WERI-Rb-1 (cell line): ENCODE measurements around the gene MBD5.

Experiments used
- DNase-seq: peaks from one replicate; pipeline ENCODE4 v3.0.0-alpha.2; 2020
- H3K27ac ChIP-seq: fragments of 250-450 bp; sonication (Bioruptor Pico); 2 replicates; pipeline ENCODE4 v1.5.1; 2020; ENCODE audit warnings: mild to moderate bottlenecking, moderate library complexity
- H3K27me3 ChIP-seq: fragments of 250-450 bp; sonication (Bioruptor Pico); 2 replicates; pipeline ENCODE4 v1.5.1; 2021; ENCODE audit warnings: mild to moderate bottlenecking, low read depth, moderate library complexity; ENCODE audit not compliant: insufficient read depth, severe bottlenecking
- H3K36me3 ChIP-seq: fragments of 250-450 bp; sonication (Bioruptor Pico); 2 replicates; pipeline ENCODE4 v1.5.1; 2020; ENCODE audit warnings: mild to moderate bottlenecking, moderate library complexity
- H3K4me3 ChIP-seq: 2 replicates; pipeline ENCODE4 v1.5.1; 2011; ENCODE audit warnings: low read depth, mild to moderate bottlenecking, control low read depth, low read length
- H3K9me3 ChIP-seq: fragments of 250-450 bp; sonication (Bioruptor Pico); 2 replicates; pipeline ENCODE4 v1.5.1; 2021; ENCODE audit warnings: mild to moderate bottlenecking, moderate library complexity; ENCODE audit not compliant: severe bottlenecking
- CTCF ChIP-seq: IDR thresholded peaks from 2 replicates; pipeline ENCODE4 v1.5.1; 2011; ENCODE audit warnings: low read depth, mild to moderate bottlenecking, control low read depth, inconsistent platforms, low read length

The MBD5 gene

GRCh38 chr2:148512501-148512900 is 491.6 kb downstream of the MBD5 start:
- DNase-seq = no peak
- H3K9me3 ChIP-seq = no peaks in the 10 kb centered on the region
- H3K4me3 ChIP-seq = no peak overlapping the region
- H3K27ac ChIP-seq = no peak overlapping the region
- no peaks in the 10 kb centered on the region for H3K27me3 ChIP-seq
- no peak for TF ChIP-seq CTCF
- H3K36me3 ChIP-seq = no peaks in the 10 kb centered on the region

- no peaks in the 10 kb centered on the region for H3K36me3 ChIP-seq
- H3K4me3 ChIP-seq = no peak overlapping the region
- TF ChIP-seq CTCF = no peak
- H3K27me3 ChIP-seq = no peaks in the 10 kb centered on the region
- H3K27ac ChIP-seq = no peak overlapping the region
- no peak for DNase-seq
- H3K9me3 ChIP-seq = no peaks in the 10 kb centered on the region
These were observed 492.5 kb downstream of the MBD5 start for GRCh38 chr2:148513427-148513826.

DNA sequence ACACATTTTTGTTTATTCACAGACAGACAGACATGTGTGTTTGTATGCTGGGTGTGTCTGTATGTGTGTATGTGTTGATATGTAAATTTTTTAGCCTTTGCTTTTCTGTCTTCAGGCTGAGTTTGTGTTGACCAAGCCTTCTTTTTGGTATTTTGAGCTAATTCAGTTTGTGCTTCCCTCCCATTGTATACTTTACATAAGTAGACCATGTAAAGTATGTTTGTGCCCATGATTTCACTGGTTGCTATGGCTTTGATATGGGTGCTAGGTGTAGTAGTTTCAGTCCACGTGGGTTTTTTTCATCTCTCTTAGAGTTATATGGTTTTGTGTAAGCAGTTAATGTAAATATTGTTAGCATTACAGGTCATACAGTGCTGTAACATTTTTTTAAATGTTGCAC is 494.2 kb downstream of the MBD5 start:
- TF ChIP-seq CTCF = no peak
- H3K9me3 ChIP-seq = no peaks in the 10 kb centered on the region
- H3K27me3 ChIP-seq = no peaks in the 10 kb centered on the region
- H3K27ac ChIP-seq = no peak overlapping the region
- H3K4me3 ChIP-seq = no peak overlapping the region
- no peak for DNase-seq
- H3K36me3 ChIP-seq = no peaks in the 10 kb centered on the region

DNA sequence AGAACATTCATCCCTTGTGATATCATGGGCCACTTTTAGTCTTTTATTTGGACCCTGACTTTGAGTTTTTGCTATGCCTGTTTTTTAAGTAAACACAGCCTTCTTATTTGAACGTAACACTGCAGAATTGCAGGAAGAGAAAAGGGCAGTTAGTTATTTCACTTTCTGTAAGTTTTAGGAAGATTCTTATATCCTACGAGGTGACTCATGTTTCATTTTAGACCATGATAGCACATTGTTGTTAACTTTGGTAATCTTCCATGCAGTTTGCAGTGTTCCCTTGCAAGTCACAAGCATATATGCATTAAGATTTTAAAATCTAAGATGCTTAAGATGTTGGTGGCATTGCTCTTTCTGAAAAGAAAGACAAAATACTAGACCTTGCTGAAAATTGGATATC is 495.1 kb downstream of the MBD5 start:
- TF ChIP-seq CTCF = no peak
- DNase-seq = no peak
- no peak overlapping the region for H3K27ac ChIP-seq

DNA sequence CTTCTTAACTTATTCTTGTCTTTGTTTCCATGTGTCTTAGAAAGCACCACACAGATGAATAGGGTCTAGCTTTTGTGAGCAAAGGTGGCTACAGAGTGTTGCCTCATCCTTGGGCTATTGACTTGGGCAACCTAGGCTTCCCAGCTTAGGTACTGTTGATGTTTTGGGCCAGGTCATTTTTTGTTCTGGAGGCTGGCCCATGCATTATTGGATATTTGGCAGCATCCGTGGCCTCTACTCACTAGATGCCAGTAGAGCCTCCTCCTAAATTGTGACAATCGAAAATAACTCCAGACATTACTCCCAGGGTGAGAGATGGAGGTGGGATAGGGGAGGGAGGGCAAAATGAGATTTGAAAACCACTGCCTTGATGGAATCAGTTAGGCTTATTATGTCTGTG is 496.4 kb downstream of the MBD5 start:
- H3K4me3 ChIP-seq = no peak overlapping the region
- no peak for DNase-seq
- no peak overlapping the region for H3K27ac ChIP-seq
- H3K9me3 ChIP-seq = no peaks in the 10 kb centered on the region
- no peaks in the 10 kb centered on the region for H3K36me3 ChIP-seq
- H3K27me3 ChIP-seq = no peaks in the 10 kb centered on the region
- no peak for TF ChIP-seq CTCF

More for the DNA sequence above, 495.1 kb downstream of the MBD5 start:
- Histone ChIP-seq H3K9me3 (no peaks in the 10 kb centered on the region), H3K4me3 (no peak overlapping the region), H3K27me3 (no peaks in the 10 kb centered on the region), H3K36me3 (no peaks in the 10 kb centered on the region)

DNA sequence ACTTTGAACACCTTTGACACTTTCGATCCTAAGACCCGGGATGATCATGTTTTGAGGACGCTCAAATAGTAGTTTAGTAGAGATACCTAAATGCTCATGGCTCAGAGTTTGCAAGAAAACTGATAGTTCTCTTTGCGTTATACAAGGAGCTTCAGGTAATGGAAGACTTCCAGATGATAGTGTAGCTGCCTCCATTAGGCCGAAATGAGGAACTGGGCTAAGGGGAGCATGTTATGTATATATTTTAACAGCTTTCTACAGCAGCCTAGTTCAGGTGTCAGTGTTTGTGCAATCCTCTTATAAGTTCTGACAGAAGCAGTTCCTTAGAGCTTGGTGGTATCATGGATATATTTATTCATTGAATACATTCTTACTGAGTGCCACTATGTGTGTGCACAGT is 496.9 kb downstream of the MBD5 start:
- no peak for TF ChIP-seq CTCF
- H3K27ac ChIP-seq = no peak overlapping the region
- no peak overlapping the region for H3K4me3 ChIP-seq
- no peaks in the 10 kb centered on the region for H3K27me3 ChIP-seq
- DNase-seq = no peak
- H3K36me3 ChIP-seq = no peaks in the 10 kb centered on the region
- no peaks in the 10 kb centered on the region for H3K9me3 ChIP-seq
